Measurements from ENCODE around the gene SLC7A14. TPM values are rescaled to one million over a fixed set of nuclear protein-coding genes. Genes with fewer than 3 reads are reported as not detected.

The SLC7A14 gene
- total and polyA plus RNA-seq, 12 donors = under 0.01 TPM; not detected in 11

DNA sequence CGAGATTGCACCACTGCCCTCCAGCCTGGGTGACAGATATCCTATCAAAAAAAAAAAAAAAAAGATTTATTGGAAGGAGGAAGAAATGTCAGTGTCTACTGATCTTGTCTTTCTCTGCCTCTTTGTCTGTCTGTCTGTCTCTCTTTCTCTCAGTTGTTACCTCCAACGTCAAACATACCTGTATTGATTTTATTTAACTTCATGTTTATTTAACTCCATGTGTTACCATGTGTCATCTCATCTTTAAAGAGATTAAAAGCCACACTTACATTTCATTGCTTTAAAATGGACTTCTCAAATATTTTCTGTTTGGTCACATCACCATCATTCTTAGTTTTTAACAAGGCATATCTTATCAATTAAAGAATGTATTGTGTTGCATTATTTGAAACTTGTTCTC, 157.8 kb downstream of the SLC7A14 start:
- DNase-seq (no peak), ATAC-seq (no peak)
- Histone ChIP-seq H3K36me3 (peaks cover 0 to 5% (median 0%) of the 10 kb centered on the region in 9 donors), H3K9me3 (no peaks in the 10 kb centered on the region), H3K27me3 (peaks cover 0 to 5% (median 0%) of the 10 kb centered on the region in 7 donors), H3K27ac (no peak overlapping the region), H3K4me3 (no peak overlapping the region), H3K4me1 (no peaks in the 10 kb centered on the region)
- 90% methylated on average over 2 of the region's 2 CpGs for WGBS, 2 donors
- intact Hi-C loops (cut with DNase I) = loop anchor here in 1 of 10 donors (10.0 kb wide), 1 partner anchor 77 kb away; no protein-coding TSS in a partner anchor
- TF ChIP-seq CTCF (IDR thresholded peaks at IDR 0.05) = no peak

DNA sequence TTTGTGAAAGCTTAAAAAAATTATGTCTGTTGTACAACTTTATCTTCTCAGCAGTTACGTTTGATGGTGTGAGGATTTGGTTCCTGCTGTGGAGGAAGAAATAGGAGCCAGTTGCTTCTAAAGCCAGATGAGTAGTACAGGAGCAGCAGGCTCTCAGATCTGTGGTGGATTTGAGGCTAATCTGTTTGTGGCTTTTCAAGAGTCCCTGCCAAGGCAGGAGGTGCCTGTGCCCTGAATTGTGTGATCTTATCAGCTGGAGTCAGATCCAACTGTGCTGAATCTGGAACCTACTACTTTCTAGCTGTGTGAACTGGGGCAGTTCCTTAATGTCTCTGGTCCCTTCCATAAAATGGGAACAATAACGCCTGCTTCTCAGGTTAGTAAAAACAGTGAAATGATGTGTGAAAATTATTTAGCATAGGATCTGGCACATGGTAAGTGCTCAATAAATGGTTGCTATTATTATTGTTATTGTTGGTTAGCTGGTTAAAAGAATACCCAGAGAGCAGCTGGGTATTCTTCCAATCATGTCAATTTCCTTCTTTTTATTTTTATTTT, 159.6 kb downstream of the SLC7A14 start:
- intact Hi-C loops (cut with DNase I) = loop anchor here in 1 of 10 donors (10.0 kb wide), 1 partner anchor 78 kb away; no protein-coding TSS in a partner anchor
- Histone ChIP-seq H3K4me1 (peaks cover 0 to 3% (median under 1%) of the 10 kb centered on the region in 9 donors), H3K9me3 (no peaks in the 10 kb centered on the region), H3K27ac (no peak overlapping the region), H3K36me3 (peaks cover 0 to 5% (median 0%) of the 10 kb centered on the region in 9 donors), H3K27me3 (peaks cover 0 to 5% (median 0%) of the 10 kb centered on the region in 7 donors), H3K4me3 (no peak overlapping the region)
- 81 to 82% methylated on average over 2 of the region's 2 CpGs for WGBS, 2 donors
- ATAC-seq (no peak), DNase-seq (no peak)
- no peak for TF ChIP-seq CTCF (IDR thresholded peaks at IDR 0.05)

DNA sequence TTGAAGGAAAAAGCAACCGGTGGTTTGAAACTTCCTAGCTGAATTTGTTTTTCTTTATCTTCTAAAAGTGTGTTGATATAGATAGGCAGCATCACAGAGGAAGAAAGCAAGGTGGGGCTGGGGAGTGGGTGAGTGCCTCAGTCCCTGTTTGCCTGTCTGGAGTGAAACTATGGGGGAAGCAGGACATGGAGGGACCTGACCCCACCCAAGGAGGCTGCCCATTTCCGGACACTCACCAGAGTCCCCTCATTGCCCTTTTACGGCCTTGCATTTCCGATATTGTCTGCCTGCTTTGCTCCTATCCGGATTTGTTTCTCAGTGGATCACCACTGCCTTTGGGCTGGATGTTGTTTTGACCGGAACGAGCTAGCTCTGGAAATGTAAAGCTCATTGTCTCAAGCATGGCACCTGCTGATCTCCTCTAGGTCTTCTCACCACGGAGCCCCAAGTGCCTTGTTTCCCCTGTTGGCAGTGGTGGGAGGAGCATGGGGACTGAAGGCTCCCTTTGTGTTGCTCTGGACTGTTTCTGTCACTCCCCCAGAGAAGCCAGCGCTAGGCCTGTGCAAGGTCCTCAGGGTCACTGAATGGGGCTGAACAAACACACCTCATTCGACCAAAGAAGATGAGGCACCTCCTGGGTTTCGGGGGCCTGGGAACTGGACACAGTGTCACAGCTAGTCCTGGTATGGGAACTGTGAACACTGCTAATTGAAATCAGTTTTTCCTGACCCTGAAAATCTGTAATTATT, 160.2 kb downstream of the SLC7A14 start:
- DNase-seq = no peak
- peaks cover 0 to 5% (median 0%) of the 10 kb centered on the region in 9 donors for H3K36me3 ChIP-seq
- no peak for TF ChIP-seq CTCF (IDR thresholded peaks at IDR 0.05)
- H3K27me3 ChIP-seq = peaks cover 0 to 7% (median 0%) of the 10 kb centered on the region in 7 donors
- no peaks in the 10 kb centered on the region for H3K9me3 ChIP-seq
- no peak overlapping the region for H3K4me3 ChIP-seq
- WGBS, 2 donors = 63 to 64% methylated on average over 11 of the region's 11 CpGs
- ATAC-seq = peak in 1 of 8 donors; percentile 28
- intact Hi-C loops (cut with DNase I) = loop anchor here in 1 of 10 donors (10.0 kb wide), 1 partner anchor 79 kb away; no protein-coding TSS in a partner anchor
- H3K27ac ChIP-seq = no peak overlapping the region
- H3K4me1 ChIP-seq = peaks cover 0 to 9% (median 5%) of the 10 kb centered on the region in 9 donors

- Histone ChIP-seq H3K27me3 (peaks cover 0 to 15% (median 1%) of the 10 kb centered on the region in 7 donors), H3K27ac (no peak overlapping the region), H3K4me1 (peaks cover 3 to 17% (median 11%) of the 10 kb centered on the region in 9 donors), H3K9me3 (no peaks in the 10 kb centered on the region), H3K4me3 (no peak overlapping the region), H3K36me3 (peaks cover 0 to 5% (median 0%) of the 10 kb centered on the region in 9 donors)
- no peak for TF ChIP-seq CTCF (IDR thresholded peaks at IDR 0.05)
- WGBS, 2 donors = 81 to 82% methylated on average over 8 of the region's 8 CpGs
- intact Hi-C loops (cut with DNase I) = loop anchor here in 1 of 10 donors (10.0 kb wide), 1 partner anchor 80 kb away; no protein-coding TSS in a partner anchor
- ATAC-seq (no peak), DNase-seq (no peak)
These were observed 161.0 kb downstream of the SLC7A14 start for GRCh38 chr3:170424879-170425278.
